ENCODE measurements around the gene CSPG5.

The CSPG5 gene

GRCh38 chr3:47533996-47534454 is 44.6 kb downstream of the CSPG5 start:
- Mint-ChIP-seq H3K27me3 (peaks cover 4% of the 10 kb centered on the region), H3K4me1 (ENCODE audit: low read depth) (no peaks in the 10 kb centered on the region), H3K9me3 (ENCODE audit: low read depth) (no peaks in the 10 kb centered on the region), H3K4me3 (no peak overlapping the region), H3K27ac (no peak overlapping the region), H3K36me3 (no peaks in the 10 kb centered on the region)

- H3K27me3 Mint-ChIP-seq = no peaks in the 10 kb centered on the region
- H3K36me3 Mint-ChIP-seq = no peaks in the 10 kb centered on the region
- H3K4me3 Mint-ChIP-seq = no peak overlapping the region
- H3K4me1 Mint-ChIP-seq (ENCODE audit: low read depth) = no peaks in the 10 kb centered on the region
- no peaks in the 10 kb centered on the region for H3K9me3 Mint-ChIP-seq (ENCODE audit: low read depth)
- no peak overlapping the region for H3K27ac Mint-ChIP-seq
These were observed 45.2 kb downstream of the CSPG5 start for GRCh38 chr3:47533481-47533880.

GRCh38 chr3:47527952-47528725 is 50.5 kb downstream of the CSPG5 start:
- Mint-ChIP-seq H3K4me1 (ENCODE audit: low read depth) (no peaks in the 10 kb centered on the region), H3K27ac (no peak overlapping the region), H3K27me3 (no peaks in the 10 kb centered on the region), H3K36me3 (peaks cover 4% of the 10 kb centered on the region), H3K9me3 (ENCODE audit: low read depth) (peaks cover 6% of the 10 kb centered on the region), H3K4me3 (no peak overlapping the region)

- H3K27me3 Mint-ChIP-seq = no peaks in the 10 kb centered on the region
- no peak overlapping the region for H3K4me3 Mint-ChIP-seq
- H3K9me3 Mint-ChIP-seq (ENCODE audit: low read depth) = peaks cover 6% of the 10 kb centered on the region
- peaks cover 4% of the 10 kb centered on the region for H3K36me3 Mint-ChIP-seq
- no peak overlapping the region for H3K27ac Mint-ChIP-seq
- no peaks in the 10 kb centered on the region for H3K4me1 Mint-ChIP-seq (ENCODE audit: low read depth)
These were observed 53.0 kb downstream of the CSPG5 start for GRCh38 chr3:47525617-47526016.

- Mint-ChIP-seq H3K9me3 (ENCODE audit: low read depth) (peaks cover 6% of the 10 kb centered on the region), H3K4me1 (ENCODE audit: low read depth) (no peaks in the 10 kb centered on the region), H3K27me3 (no peaks in the 10 kb centered on the region), H3K36me3 (peaks cover 4% of the 10 kb centered on the region), H3K27ac (no peak overlapping the region), H3K4me3 (no peak overlapping the region)
These were observed 55.2 kb downstream of the CSPG5 start for GRCh38 chr3:47523310-47524073.

GRCh38 chr3:47522082-47522987 is 56.3 kb downstream of the CSPG5 start:
- H3K36me3 Mint-ChIP-seq = no peaks in the 10 kb centered on the region
- H3K27me3 Mint-ChIP-seq = no peaks in the 10 kb centered on the region
- H3K9me3 Mint-ChIP-seq (ENCODE audit: low read depth) = no peaks in the 10 kb centered on the region
- no peak overlapping the region for H3K4me3 Mint-ChIP-seq
- peak overlapping the region; percentile 13 for H3K27ac Mint-ChIP-seq
- no peaks in the 10 kb centered on the region for H3K4me1 Mint-ChIP-seq (ENCODE audit: low read depth)

GRCh38 chr3:47520756-47521155 is 57.9 kb downstream of the CSPG5 start:
- Mint-ChIP-seq H3K27me3 (no peaks in the 10 kb centered on the region), H3K9me3 (ENCODE audit: low read depth) (no peaks in the 10 kb centered on the region), H3K27ac (no peak overlapping the region), H3K4me3 (no peak overlapping the region), H3K36me3 (no peaks in the 10 kb centered on the region), H3K4me1 (ENCODE audit: low read depth) (no peaks in the 10 kb centered on the region)

GRCh38 chr3:47517937-47518336 is 60.7 kb downstream of the CSPG5 start:
- no peak overlapping the region for H3K4me3 Mint-ChIP-seq
- no peaks in the 10 kb centered on the region for H3K27me3 Mint-ChIP-seq
- no peaks in the 10 kb centered on the region for H3K36me3 Mint-ChIP-seq
- H3K9me3 Mint-ChIP-seq (ENCODE audit: low read depth) = no peaks in the 10 kb centered on the region
- H3K4me1 Mint-ChIP-seq (ENCODE audit: low read depth) = peaks cover 5% of the 10 kb centered on the region
- no peak overlapping the region for H3K27ac Mint-ChIP-seq

GRCh38 chr3:47515864-47516319 is 62.8 kb downstream of the CSPG5 start:
- no peaks in the 10 kb centered on the region for H3K9me3 Mint-ChIP-seq (ENCODE audit: low read depth)
- no peaks in the 10 kb centered on the region for H3K36me3 Mint-ChIP-seq
- no peak overlapping the region for H3K27ac Mint-ChIP-seq
- H3K4me3 Mint-ChIP-seq = no peak overlapping the region
- peaks cover 18% of the 10 kb centered on the region for H3K4me1 Mint-ChIP-seq (ENCODE audit: low read depth)
- no peaks in the 10 kb centered on the region for H3K27me3 Mint-ChIP-seq

GRCh38 chr3:47515100-47515499 is 63.6 kb downstream of the CSPG5 start:
- no peaks in the 10 kb centered on the region for H3K27me3 Mint-ChIP-seq
- peaks cover 18% of the 10 kb centered on the region for H3K4me1 Mint-ChIP-seq (ENCODE audit: low read depth)
- H3K27ac Mint-ChIP-seq = peak overlapping the region; percentile 29
- H3K9me3 Mint-ChIP-seq (ENCODE audit: low read depth) = no peaks in the 10 kb centered on the region
- H3K36me3 Mint-ChIP-seq = no peaks in the 10 kb centered on the region
- H3K4me3 Mint-ChIP-seq = peak overlapping the region; percentile 75

GRCh38 chr3:47513125-47513929 is 65.3 kb downstream of the CSPG5 start, which contains the start of gene ELP6:
TSS of gene ELP6 (minus strand) at chr3:47513712. CDS start at chr3:47513590, 122 bp downstream.
- Mint-ChIP-seq H3K4me1 (ENCODE audit: low read depth) (peaks cover 18% of the 10 kb centered on the region), H3K4me3 (peak within 1 kb of the TSS; percentile 97), H3K36me3 (peaks cover 2% of the 10 kb centered on the region), H3K27ac (peak within 1 kb of the TSS; percentile 99), H3K9me3 (ENCODE audit: low read depth) (no peaks in the 10 kb centered on the region), H3K27me3 (no peaks in the 10 kb centered on the region)

- Mint-ChIP-seq H3K27ac (peak overlapping the region; percentile 99), H3K4me3 (peak overlapping the region; percentile 97), H3K9me3 (ENCODE audit: low read depth) (no peaks in the 10 kb centered on the region), H3K4me1 (ENCODE audit: low read depth) (peaks cover 19% of the 10 kb centered on the region), H3K36me3 (peaks cover 2% of the 10 kb centered on the region), H3K27me3 (no peaks in the 10 kb centered on the region)
These were observed 66.1 kb downstream of the CSPG5 start for GRCh38 chr3:47512416-47513124.
